Measurements from ENCODE around the gene ACBD5.
"Not testable (repeated sequence)": the region's sequence is repeated elsewhere in the genome, so short reads cannot be mapped to it uniquely, and the experiment has no call there.

Gene ACBD5

GRCh38 chr10:27188259-27188658 is 52.3 kb downstream of the ACBD5 start:
- Histone ChIP-seq H3K4me1 (ENCODE audit: control insufficient read depth, low read depth, low read length) (no peaks in the 10 kb centered on the region), H3K27ac (ENCODE audit: low read length) (no peak overlapping the region), H3K36me3 (ENCODE audit: control insufficient read depth, low read depth, low read length) (peaks cover 32% of the 10 kb centered on the region), H3K27me3 (ENCODE audit: control insufficient read depth, insufficient read depth, low read length) (no peaks in the 10 kb centered on the region), H3K9ac (ENCODE audit: low read length) (no peak overlapping the region), H3K9me3 (ENCODE audit: control insufficient read depth, low read depth, low read length) (no peaks in the 10 kb centered on the region), H3K4me3 (ENCODE audit: low read length) (no peak overlapping the region)

GRCh38 chr10:27169849-27170248 is 70.7 kb downstream of the ACBD5 start:
- Histone ChIP-seq H3K4me3 (ENCODE audit: low read length) (no peak overlapping the region), H3K27ac (ENCODE audit: low read length) (no peak overlapping the region), H3K4me1 (ENCODE audit: control insufficient read depth, low read depth, low read length) (no peaks in the 10 kb centered on the region), H3K36me3 (ENCODE audit: control insufficient read depth, low read depth, low read length) (peaks cover 79% of the 10 kb centered on the region), H3K9me3 (ENCODE audit: control insufficient read depth, low read depth, low read length) (no peaks in the 10 kb centered on the region), H3K9ac (ENCODE audit: low read length) (no peak overlapping the region), H3K27me3 (ENCODE audit: control insufficient read depth, insufficient read depth, low read length) (no peaks in the 10 kb centered on the region)

DNA sequence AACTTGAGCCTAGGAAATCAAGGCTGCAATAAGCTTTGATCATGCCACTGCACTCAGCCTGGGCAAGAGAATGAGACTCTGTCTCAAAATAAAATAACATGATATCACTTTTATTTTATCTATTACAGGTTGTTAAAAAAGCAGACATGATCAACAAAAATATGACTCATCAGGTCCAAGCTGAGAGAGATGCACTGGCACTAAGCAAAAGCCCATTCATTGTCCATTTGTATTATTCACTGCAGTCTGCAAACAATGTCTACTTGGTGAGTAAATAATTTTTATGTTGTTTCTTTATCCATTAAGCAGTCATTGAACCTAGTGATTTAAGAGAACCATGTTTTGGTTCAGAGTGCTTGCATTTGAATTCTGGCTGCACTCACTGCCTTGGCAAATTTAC is 82.2 kb downstream of the ACBD5 start:
- Histone ChIP-seq H3K27ac (ENCODE audit: low read length) (no peak overlapping the region), H3K36me3 (ENCODE audit: control insufficient read depth, low read depth, low read length) (peaks cover 52% of the 10 kb centered on the region), H3K9me3 (ENCODE audit: control insufficient read depth, low read depth, low read length) (no peaks in the 10 kb centered on the region), H3K4me1 (ENCODE audit: control insufficient read depth, low read depth, low read length) (peaks cover 6% of the 10 kb centered on the region), H3K27me3 (ENCODE audit: control insufficient read depth, insufficient read depth, low read length) (no peaks in the 10 kb centered on the region), H3K4me3 (ENCODE audit: low read length) (no peak overlapping the region), H3K9ac (ENCODE audit: low read length) (no peak overlapping the region)

DNA sequence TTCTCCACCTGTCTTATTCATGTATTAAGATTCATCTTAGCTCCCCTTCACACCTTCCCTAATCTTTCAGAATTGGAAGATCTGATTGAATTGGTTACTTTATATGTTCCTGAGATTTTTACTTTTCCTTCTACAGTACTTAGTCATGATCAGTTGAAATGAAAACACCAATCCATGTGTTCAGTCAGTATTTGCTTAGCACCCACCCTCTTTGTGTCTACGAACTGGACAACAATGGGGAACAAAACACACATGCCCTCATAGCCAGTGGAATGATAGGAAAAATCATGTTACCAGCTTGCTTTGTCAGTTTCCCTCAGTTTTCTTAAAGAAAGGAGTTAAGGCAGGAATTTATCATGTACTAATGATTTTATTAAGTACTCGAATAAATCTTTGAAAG is 83.4 kb downstream of the ACBD5 start:
- peaks cover 9% of the 10 kb centered on the region for H3K4me1 ChIP-seq (ENCODE audit: control insufficient read depth, low read depth, low read length)
- H3K4me3 ChIP-seq (ENCODE audit: low read length) = peak overlapping the region; percentile 99
- H3K27ac ChIP-seq (ENCODE audit: low read length) = no peak overlapping the region
- peak overlapping the region; percentile 19 for H3K9ac ChIP-seq (ENCODE audit: low read length)
- no peaks in the 10 kb centered on the region for H3K9me3 ChIP-seq (ENCODE audit: control insufficient read depth, low read depth, low read length)
- peaks cover 43% of the 10 kb centered on the region for H3K36me3 ChIP-seq (ENCODE audit: control insufficient read depth, low read depth, low read length)
- no peaks in the 10 kb centered on the region for H3K27me3 ChIP-seq (ENCODE audit: control insufficient read depth, insufficient read depth, low read length)

DNA sequence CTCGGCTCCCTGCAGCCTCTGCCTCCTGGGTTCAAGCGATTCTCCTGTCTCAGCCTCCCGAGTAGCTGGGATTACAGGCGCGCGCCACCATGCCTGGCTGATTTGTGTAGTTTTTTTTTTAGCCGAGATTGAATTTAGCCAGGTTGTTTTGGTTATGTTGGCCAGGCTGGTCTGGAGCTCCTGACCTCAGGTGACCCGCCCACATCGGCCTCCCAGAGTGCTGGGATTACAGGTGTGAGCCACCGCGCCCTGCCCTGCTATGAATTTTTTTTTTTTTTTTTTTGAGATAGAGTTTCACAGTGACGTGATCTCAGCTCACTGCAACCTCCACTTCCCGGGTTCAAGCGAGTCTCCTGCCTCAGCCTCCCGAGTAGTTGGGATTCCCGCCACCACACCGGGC is 84.0 kb downstream of the ACBD5 start:
- Histone ChIP-seq H3K4me3 (ENCODE audit: low read length) (peak overlapping the region; percentile 99), H3K9ac (ENCODE audit: low read length) (peak overlapping the region; percentile 97), H3K36me3 (ENCODE audit: control insufficient read depth, low read depth, low read length) (peaks cover 37% of the 10 kb centered on the region)
- not testable (repeated sequence) for H3K27ac ChIP-seq (ENCODE audit: low read length); H3K27me3 ChIP-seq (ENCODE audit: control insufficient read depth, insufficient read depth, low read length); H3K4me1 ChIP-seq (ENCODE audit: control insufficient read depth, low read depth, low read length); H3K9me3 ChIP-seq (ENCODE audit: control insufficient read depth, low read depth, low read length)

GRCh38 chr10:27155066-27155754 is 85.4 kb downstream of the ACBD5 start, which contains the start of gene MASTL:
Gene MASTL, plus strand, starts transcription at chr10:27155352. Its CDS starts 75 bp downstream, at chr10:27155427.
- peaks cover 25% of the 10 kb centered on the region for H3K36me3 ChIP-seq (ENCODE audit: control insufficient read depth, low read depth, low read length)
- peak within 1 kb of the TSS; percentile 99 for H3K4me3 ChIP-seq (ENCODE audit: low read length)
- peak within 1 kb of the TSS; percentile 97 for H3K9ac ChIP-seq (ENCODE audit: low read length)
- H3K4me1 ChIP-seq (ENCODE audit: control insufficient read depth, low read depth, low read length) = peaks cover 10% of the 10 kb centered on the region
- H3K27me3 ChIP-seq (ENCODE audit: control insufficient read depth, insufficient read depth, low read length) = no peaks in the 10 kb centered on the region
- H3K9me3 ChIP-seq (ENCODE audit: control insufficient read depth, low read depth, low read length) = no peaks in the 10 kb centered on the region
- peak within 1 kb of the TSS; percentile 82 for H3K27ac ChIP-seq (ENCODE audit: low read length)

- Histone ChIP-seq H3K9me3 (ENCODE audit: control insufficient read depth, low read depth, low read length) (no peaks in the 10 kb centered on the region), H3K27me3 (ENCODE audit: control insufficient read depth, insufficient read depth, low read length) (no peaks in the 10 kb centered on the region), H3K9ac (ENCODE audit: low read length) (peak overlapping the region; percentile 97), H3K4me3 (ENCODE audit: low read length) (peak overlapping the region; percentile 99), H3K36me3 (ENCODE audit: control insufficient read depth, low read depth, low read length) (peaks cover 17% of the 10 kb centered on the region), H3K27ac (ENCODE audit: low read length) (peak overlapping the region; percentile 82), H3K4me1 (ENCODE audit: control insufficient read depth, low read depth, low read length) (peaks cover 10% of the 10 kb centered on the region)
These were observed 86.8 kb downstream of the ACBD5 start for GRCh38 chr10:27153845-27154193.

DNA sequence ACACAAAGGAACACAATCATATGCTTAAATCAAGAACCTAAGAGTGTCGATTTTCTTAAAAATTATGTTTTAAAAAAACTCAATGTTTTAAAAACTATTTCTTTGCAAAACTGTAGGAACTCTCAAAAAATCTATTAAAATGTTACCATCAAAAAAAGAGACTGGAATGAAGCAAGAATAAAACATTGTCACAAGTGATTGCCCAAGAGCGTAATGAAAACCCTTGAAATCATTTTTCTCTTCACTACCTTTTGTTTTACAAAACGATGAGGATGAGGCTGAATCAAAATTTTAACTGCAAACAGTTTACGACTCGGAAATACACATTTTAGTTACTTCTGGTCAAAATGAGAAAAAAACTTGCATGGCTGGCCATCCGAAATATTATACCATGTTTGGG is 87.3 kb downstream of the ACBD5 start:
- Histone ChIP-seq H3K4me1 (ENCODE audit: control insufficient read depth, low read depth, low read length) (peaks cover 10% of the 10 kb centered on the region), H3K27ac (ENCODE audit: low read length) (peak overlapping the region; percentile 82), H3K9me3 (ENCODE audit: control insufficient read depth, low read depth, low read length) (no peaks in the 10 kb centered on the region), H3K36me3 (ENCODE audit: control insufficient read depth, low read depth, low read length) (peaks cover 17% of the 10 kb centered on the region), H3K27me3 (ENCODE audit: control insufficient read depth, insufficient read depth, low read length) (no peaks in the 10 kb centered on the region), H3K9ac (ENCODE audit: low read length) (peak overlapping the region; percentile 97), H3K4me3 (ENCODE audit: low read length) (peak overlapping the region; percentile 99)

GRCh38 chr10:27152687-27153086 is 87.9 kb downstream of the ACBD5 start:
- Histone ChIP-seq H3K9me3 (ENCODE audit: control insufficient read depth, low read depth, low read length) (no peaks in the 10 kb centered on the region), H3K4me1 (ENCODE audit: control insufficient read depth, low read depth, low read length) (peaks cover 10% of the 10 kb centered on the region), H3K27ac (ENCODE audit: low read length) (no peak overlapping the region), H3K27me3 (ENCODE audit: control insufficient read depth, insufficient read depth, low read length) (no peaks in the 10 kb centered on the region), H3K4me3 (ENCODE audit: low read length) (peak overlapping the region; percentile 99), H3K36me3 (ENCODE audit: control insufficient read depth, low read depth, low read length) (peaks cover 18% of the 10 kb centered on the region), H3K9ac (ENCODE audit: low read length) (peak overlapping the region; percentile 97)

DNA sequence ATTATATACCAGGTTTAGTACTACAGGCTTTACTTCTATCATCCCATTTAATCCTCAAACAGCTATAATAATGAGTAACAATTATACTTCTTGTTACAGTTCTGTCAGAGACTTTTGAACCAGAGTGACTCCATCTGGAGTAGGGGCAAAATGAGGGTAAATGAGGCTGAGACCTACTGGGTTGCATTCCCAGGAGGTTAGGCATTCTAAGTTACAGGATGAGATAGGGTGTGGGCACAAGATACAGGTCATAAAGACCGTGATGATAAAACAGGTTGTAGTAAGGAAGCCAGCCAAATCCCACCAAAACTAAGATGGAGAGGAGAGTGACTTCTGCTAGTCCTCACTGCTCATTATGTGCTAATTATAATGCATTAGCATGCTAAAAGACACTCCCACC is 90.3 kb downstream of the ACBD5 start:
- H3K4me3 ChIP-seq (ENCODE audit: low read length) = no peak overlapping the region
- no peaks in the 10 kb centered on the region for H3K9me3 ChIP-seq (ENCODE audit: control insufficient read depth, low read depth, low read length)
- H3K4me1 ChIP-seq (ENCODE audit: control insufficient read depth, low read depth, low read length) = peaks cover 13% of the 10 kb centered on the region
- no peak overlapping the region for H3K27ac ChIP-seq (ENCODE audit: low read length)
- H3K36me3 ChIP-seq (ENCODE audit: control insufficient read depth, low read depth, low read length) = peaks cover 33% of the 10 kb centered on the region
- no peaks in the 10 kb centered on the region for H3K27me3 ChIP-seq (ENCODE audit: control insufficient read depth, insufficient read depth, low read length)
- H3K9ac ChIP-seq (ENCODE audit: low read length) = no peak overlapping the region

- H3K27ac ChIP-seq (ENCODE audit: low read length) = no peak overlapping the region
- H3K9me3 ChIP-seq (ENCODE audit: control insufficient read depth, low read depth, low read length) = no peaks in the 10 kb centered on the region
- H3K9ac ChIP-seq (ENCODE audit: low read length) = no peak overlapping the region
- H3K4me1 ChIP-seq (ENCODE audit: control insufficient read depth, low read depth, low read length) = peaks cover 13% of the 10 kb centered on the region
- no peaks in the 10 kb centered on the region for H3K27me3 ChIP-seq (ENCODE audit: control insufficient read depth, insufficient read depth, low read length)
- peaks cover 53% of the 10 kb centered on the region for H3K36me3 ChIP-seq (ENCODE audit: control insufficient read depth, low read depth, low read length)
- H3K4me3 ChIP-seq (ENCODE audit: low read length) = no peak overlapping the region
These were observed 92.9 kb downstream of the ACBD5 start for GRCh38 chr10:27147701-27148100.

- Histone ChIP-seq H3K36me3 (ENCODE audit: control insufficient read depth, low read depth, low read length) (peaks cover 67% of the 10 kb centered on the region), H3K4me1 (ENCODE audit: control insufficient read depth, low read depth, low read length) (peaks cover 9% of the 10 kb centered on the region), H3K4me3 (ENCODE audit: low read length) (peak overlapping the region; percentile 27), H3K27ac (ENCODE audit: low read length) (peak overlapping the region; percentile 78), H3K27me3 (ENCODE audit: control insufficient read depth, insufficient read depth, low read length) (no peaks in the 10 kb centered on the region), H3K9me3 (ENCODE audit: control insufficient read depth, low read depth, low read length) (no peaks in the 10 kb centered on the region), H3K9ac (ENCODE audit: low read length) (peak overlapping the region; percentile 13)
These were observed 94.7 kb downstream of the ACBD5 start for GRCh38 chr10:27145937-27146336.
